Neuronal stem cell (in vitro differentiated cells): ENCODE data around the gene TNS1.

ENCODE experiments used
- DNase-seq: peaks from one replicate; pipeline ENCODE4 v3.0.0-alpha.2; 2013; ENCODE audit warnings: low spot score
- H2AFZ ChIP-seq: one replicate; pipeline ENCODE4 v1.6.1; 2013; ENCODE audit warnings: mild to moderate bottlenecking, low read length, inconsistent platforms
- H2AK5ac ChIP-seq: 2 replicates; pipeline ENCODE4 v1.6.1; 2013; ENCODE audit warnings: low read depth, mild to moderate bottlenecking, inconsistent platforms, low read length, moderate library complexity, mixed read lengths
- H2BK120ac ChIP-seq: 2 replicates; pipeline ENCODE4 v1.6.1; 2013; ENCODE audit warnings: low read depth, mild to moderate bottlenecking, inconsistent platforms, low read length, moderate library complexity, mixed read lengths
- H2BK12ac ChIP-seq: one replicate; pipeline ENCODE4 v1.6.1; 2013; ENCODE audit warnings: low read length, inconsistent platforms
- H2BK15ac ChIP-seq: 2 replicates; pipeline ENCODE4 v1.6.1; 2013; ENCODE audit warnings: mild to moderate bottlenecking, low read length, inconsistent platforms, mixed read lengths
- H2BK5ac ChIP-seq: one replicate; pipeline ENCODE4 v1.6.1; 2013; ENCODE audit warnings: inconsistent platforms, mild to moderate bottlenecking, low read length, moderate library complexity
- H3K14ac ChIP-seq: one replicate; pipeline ENCODE4 v1.6.1; 2013; ENCODE audit warnings: low read length, inconsistent platforms
- H3K18ac ChIP-seq: 2 replicates; pipeline ENCODE4 v1.6.1; 2013; ENCODE audit warnings: low read length, inconsistent platforms
- H3K23ac ChIP-seq: 2 replicates; pipeline ENCODE4 v1.6.1; 2013; ENCODE audit warnings: low read depth, mild to moderate bottlenecking, mixed read lengths, low read length, inconsistent platforms; ENCODE audit not compliant: poor library complexity
- H3K27ac ChIP-seq: replicated peaks from 3 replicates; pipeline ENCODE4 v1.5.1; 2013; ENCODE audit warnings: low read length, inconsistent platforms
- H3K27me3 ChIP-seq, 3 experiments: 2 replicates each; pipeline ENCODE4 v1.6.1; 2013; ENCODE audit warnings: low read length in 3 of 3, mild to moderate bottlenecking in 2 of 3, inconsistent platforms in 1 of 3, low read depth in 1 of 3, mixed read lengths in 1 of 3, moderate library complexity in 1 of 3; ENCODE audit not compliant: control insufficient read depth in 3 of 3, insufficient read depth in 3 of 3
- H3K36me3 ChIP-seq, 2 donors: replicated peaks in 1 of 2; 2 replicates each; pipeline ENCODE4 v1.6.1; 2013; ENCODE audit warnings: low read length in 2 of 2; ENCODE audit not compliant: control insufficient read depth in 2 of 2, insufficient read depth in 2 of 2
- H3K4ac ChIP-seq: 2 replicates; pipeline ENCODE4 v1.6.1; 2013; ENCODE audit warnings: inconsistent platforms, mild to moderate bottlenecking, low read length, moderate library complexity
- H3K4me1 ChIP-seq, 2 donors: 1 replicate in 1 of 2; 2 replicates in 1 of 2; pipeline ENCODE4 v1.6.1; 2013; ENCODE audit warnings: low read length in 2 of 2, low read depth in 1 of 2; ENCODE audit not compliant: control insufficient read depth in 2 of 2, insufficient read depth in 1 of 2
- H3K4me2 ChIP-seq: one replicate; pipeline ENCODE4 v1.6.1; 2013; ENCODE audit warnings: mild to moderate bottlenecking, low read length, inconsistent platforms; ENCODE audit not compliant: insufficient read depth, poor library complexity, severe bottlenecking
- H3K4me3 ChIP-seq, 2 donors: 2 replicates each; pipeline ENCODE4 v1.5.1; 2013; ENCODE audit warnings: low read length in 2 of 2, mild to moderate bottlenecking in 2 of 2, inconsistent platforms in 1 of 2, moderate library complexity in 1 of 2
- H3K79me1 ChIP-seq: one replicate; pipeline ENCODE4 v1.6.1; 2013; ENCODE audit warnings: low read depth, mild to moderate bottlenecking, inconsistent platforms, low read length, moderate library complexity
- H3K9ac ChIP-seq: one replicate; pipeline ENCODE4 v1.6.1; 2013; ENCODE audit warnings: mild to moderate bottlenecking, low read depth, low read length, inconsistent platforms; ENCODE audit not compliant: poor library complexity
- H3K9me3 ChIP-seq, 2 donors: replicated peaks in 1 of 2; 2 replicates each; pipeline versions ENCODE3 to v1.6.1; 2013; ENCODE audit warnings: low read length in 2 of 2, mild to moderate bottlenecking in 2 of 2, inconsistent platforms in 1 of 2, low read depth in 1 of 2, mixed read lengths in 1 of 2, moderate library complexity in 1 of 2; ENCODE audit not compliant: control insufficient read depth in 2 of 2, insufficient read depth in 1 of 2
- H4K8ac ChIP-seq: one replicate; pipeline ENCODE4 v1.6.1; 2013; ENCODE audit warnings: low read depth, mild to moderate bottlenecking, inconsistent platforms, low read length, moderate library complexity
- H4K91ac ChIP-seq: one replicate; pipeline ENCODE4 v1.6.1; 2013; ENCODE audit warnings: low read length, low read depth, mild to moderate bottlenecking, inconsistent platforms; ENCODE audit not compliant: poor library complexity
- WGBS, 2 donors: extraction: QIAGEN DNeasy Blood & Tissue Kit; methylation state at CpG; one replicate each; pipeline ENCODE4 v1.1.7; 2013; ENCODE audit warnings: missing lambda C conversion rate in 2 of 2, mixed read lengths in 1 of 2; ENCODE audit not compliant: insufficient read length in 2 of 2, insufficient replicate concordance in 1 of 2; ENCODE audit errors: extremely low coverage in 2 of 2; 5-methylcytosine and 5-hydroxymethylcytosine counted together

Gene TNS1

GRCh38 chr2:217864963-217865772 lies 137.6 kb downstream of the TNS1 start:
- Histone ChIP-seq H2AFZ (no peak overlapping the region), H3K9me3 (no peaks in the 10 kb centered on the region), H2BK15ac (no peak overlapping the region), H3K79me1 (no peaks in the 10 kb centered on the region), H3K4me1 (peaks cover 0 to 23% of the 10 kb centered on the region in 2 donors), H3K4me3 (no peak overlapping the region), H2AK5ac (no peak overlapping the region), H3K9ac (no peak overlapping the region), H4K91ac (no peak overlapping the region), H2BK120ac (no peak overlapping the region), H3K23ac (peak overlapping the region; percentile 45), H2BK12ac (peak overlapping the region; percentile 1), H3K18ac (peak overlapping the region; percentile 35), H3K4ac (no peak overlapping the region), H3K36me3 (no peaks in the 10 kb centered on the region), H3K27ac (no peak overlapping the region), H3K4me2 (no peak overlapping the region), H4K8ac (no peak overlapping the region), H3K27me3 (no peaks in the 10 kb centered on the region), H3K14ac (no peak overlapping the region), H2BK5ac (no peak overlapping the region)
- WGBS, 2 donors: no CpG with 5 or more reads among the region's 3 CpGs
- DNase-seq: no peak

- Histone ChIP-seq H3K4me3 (no peak overlapping the region), H3K18ac (peak overlapping the region; percentile 94), H3K9ac (no peak overlapping the region), H3K4me2 (no peak overlapping the region), H4K8ac (no peak overlapping the region), H3K36me3 (no peaks in the 10 kb centered on the region), H3K23ac (peak overlapping the region; percentile 18), H3K79me1 (no peaks in the 10 kb centered on the region), H2BK12ac (peak overlapping the region; percentile 85), H2AFZ (no peak overlapping the region), H3K27me3 (no peaks in the 10 kb centered on the region), H3K4ac (peak overlapping the region; percentile 42), H3K4me1 (peaks cover 0 to 19% of the 10 kb centered on the region in 2 donors), H2BK5ac (no peak overlapping the region), H3K9me3 (no peaks in the 10 kb centered on the region), H3K14ac (no peak overlapping the region), H2BK120ac (no peak overlapping the region), H2BK15ac (peak overlapping the region; percentile 79), H2AK5ac (peak overlapping the region; percentile 68), H3K27ac (no peak overlapping the region), H4K91ac (no peak overlapping the region)
- WGBS, 2 donors: no CpG with 5 or more reads among the region's 5 CpGs
- no peak for DNase-seq
These were observed 138.9 kb downstream of the TNS1 start for GRCh38 chr2:217863883-217864282.

- H4K91ac ChIP-seq: no peak overlapping the region
- no peak overlapping the region for H3K18ac ChIP-seq
- H2BK120ac ChIP-seq: no peak overlapping the region
- H3K27me3 ChIP-seq: no peaks in the 10 kb centered on the region
- H3K36me3 ChIP-seq: no peaks in the 10 kb centered on the region
- peak overlapping the region; percentile 28 for H2BK12ac ChIP-seq
- no peak for DNase-seq
- H3K4me3 ChIP-seq: peak overlapping the region in 1 of 2 donors; percentile 1
- no CpG with 5 or more reads among the region's 5 CpGs for WGBS, 2 donors
- no peaks in the 10 kb centered on the region for H3K79me1 ChIP-seq
- no peak overlapping the region for H2BK15ac ChIP-seq
- no peak overlapping the region for H4K8ac ChIP-seq
- no peak overlapping the region for H2AFZ ChIP-seq
- H3K4ac ChIP-seq: peak overlapping the region; percentile 44
- no peak overlapping the region for H2AK5ac ChIP-seq
- no peaks in the 10 kb centered on the region for H3K9me3 ChIP-seq
- H3K23ac ChIP-seq: no peak overlapping the region
- no peak overlapping the region for H2BK5ac ChIP-seq
- H3K27ac ChIP-seq: no peak overlapping the region
- no peak overlapping the region for H3K9ac ChIP-seq
- H3K14ac ChIP-seq: no peak overlapping the region
- peaks cover 11 to 29% of the 10 kb centered on the region in 2 donors for H3K4me1 ChIP-seq
- H3K4me2 ChIP-seq: no peak overlapping the region
These were observed 141.4 kb downstream of the TNS1 start for GRCh38 chr2:217861334-217861877.

- no peak overlapping the region for H3K27ac ChIP-seq
- no peak overlapping the region for H4K91ac ChIP-seq
- no peak overlapping the region for H3K4me2 ChIP-seq
- H3K4ac ChIP-seq: no peak overlapping the region
- H3K79me1 ChIP-seq: no peaks in the 10 kb centered on the region
- H2BK15ac ChIP-seq: no peak overlapping the region
- H3K36me3 ChIP-seq: no peaks in the 10 kb centered on the region
- no peaks in the 10 kb centered on the region for H3K27me3 ChIP-seq
- H3K4me3 ChIP-seq: no peak overlapping the region
- H3K14ac ChIP-seq: no peak overlapping the region
- no peak overlapping the region for H2BK120ac ChIP-seq
- no peak overlapping the region for H4K8ac ChIP-seq
- peak overlapping the region; percentile 58 for H2AK5ac ChIP-seq
- H2BK12ac ChIP-seq: no peak overlapping the region
- H2BK5ac ChIP-seq: no peak overlapping the region
- DNase-seq: no peak
- H3K18ac ChIP-seq: peak overlapping the region; percentile 69
- WGBS, 2 donors: no CpG with 5 or more reads among the region's 5 CpGs
- H2AFZ ChIP-seq: no peak overlapping the region
- no peak overlapping the region for H3K9ac ChIP-seq
- H3K9me3 ChIP-seq: no peaks in the 10 kb centered on the region
- H3K23ac ChIP-seq: no peak overlapping the region
- peaks cover 11 to 27% of the 10 kb centered on the region in 2 donors for H3K4me1 ChIP-seq
These were observed 142.9 kb downstream of the TNS1 start for GRCh38 chr2:217859926-217860325.
